HepG2 (cell line): ENCODE measurements around the gene MFSD2A. TPM values are rescaled to one million over a fixed set of nuclear protein-coding genes. Genes with fewer than 3 reads are reported as not detected.
A peak's percentile ranks its signal among the peaks of the same experiment; 100 is the strongest.

Experiments used
- CBFB ChIP-seq: sonication (generic); formaldehyde crosslinking; IDR thresholded peaks from 2 replicates; pipeline ENCODE4 v1.4.0; 2020; ENCODE audit warnings: missing genetic modification reagents
- EHMT2 ChIP-seq: fragments of 200-600 bp; sonication (generic); IDR thresholded peaks from 2 replicates; pipeline ENCODE4 v1.7.0; 2017; ENCODE audit warnings: antibody characterized with exemption, low read depth, low read length, borderline replicate concordance
- HMGA1 ChIP-seq: sonication (generic); formaldehyde crosslinking; conservative IDR thresholded peaks from 2 replicates; pipeline ENCODE4 v1.4.0; 2020; ENCODE audit warnings: missing genetic modification reagents
- HOXA9 ChIP-seq: sonication (generic); formaldehyde crosslinking; IDR thresholded peaks from 2 replicates; pipeline ENCODE4 v1.8.1; 2022; ENCODE audit warnings: missing genetic modification reagents, mild to moderate bottlenecking, moderate library complexity, borderline replicate concordance
- MYC ChIP-seq: sonication (generic); formaldehyde crosslinking; IDR thresholded peaks from 2 replicates; pipeline ENCODE4 v1.9.0; 2021; ENCODE audit warnings: missing genetic modification reagents, borderline replicate concordance
- XBP1 ChIP-seq: sonication (generic); formaldehyde crosslinking; IDR thresholded peaks from 2 replicates; pipeline ENCODE4 v1.5.0; 2020; ENCODE audit warnings: missing genetic modification reagents
- ZFX ChIP-seq: sonication (generic); formaldehyde crosslinking; IDR thresholded peaks from 2 replicates; pipeline ENCODE4 v1.4.0; 2020; ENCODE audit warnings: mild to moderate bottlenecking, low read depth, missing genetic modification reagents, moderate library complexity
- ZNF33B ChIP-seq: sonication (generic); formaldehyde crosslinking; IDR thresholded peaks from 2 replicates; pipeline ENCODE4 v1.5.1; 2020; ENCODE audit warnings: mild to moderate bottlenecking, missing genetic modification reagents
- ZNF44 ChIP-seq: sonication (generic); formaldehyde crosslinking; IDR thresholded peaks from 2 replicates; pipeline ENCODE4 v1.5.1; 2020; ENCODE audit warnings: mild to moderate bottlenecking, missing genetic modification reagents
- ZNF496 ChIP-seq: sonication (generic); formaldehyde crosslinking; IDR thresholded peaks from 2 replicates; pipeline ENCODE4 v1.8.1; 2023; ENCODE audit warnings: mild to moderate bottlenecking, moderate library complexity, missing genetic modification reagents; ENCODE audit not compliant: insufficient replicate concordance
- ZNF556 ChIP-seq: sonication (generic); formaldehyde crosslinking; IDR thresholded peaks from 2 replicates; pipeline ENCODE4 v1.4.0; 2020; ENCODE audit warnings: mild to moderate bottlenecking, missing genetic modification reagents, borderline replicate concordance
- ZNF558 ChIP-seq: sonication (generic); formaldehyde crosslinking; IDR thresholded peaks from 2 replicates; pipeline ENCODE4 v1.9.0; 2022; ENCODE audit warnings: mild to moderate bottlenecking, missing genetic modification reagents, borderline replicate concordance
- ZNF772 ChIP-seq: sonication (generic); formaldehyde crosslinking; IDR thresholded peaks from 2 replicates; pipeline ENCODE4 v1.5.0; 2020; ENCODE audit warnings: mild to moderate bottlenecking, missing genetic modification reagents
- ZNF839 ChIP-seq: sonication (generic); formaldehyde crosslinking; IDR thresholded peaks from 2 replicates; pipeline ENCODE4 v1.4.0; 2020; ENCODE audit warnings: missing genetic modification reagents, mild to moderate bottlenecking, borderline replicate concordance
- ZNF891 ChIP-seq: sonication (generic); formaldehyde crosslinking; IDR thresholded peaks from 2 replicates; pipeline ENCODE4 v1.5.0; 2020; ENCODE audit warnings: mild to moderate bottlenecking, missing genetic modification reagents
- polyA plus RNA-seq, 8 experiments: library from polyadenylated mRNA; depleted of rRNA in 3 of 8; stranded (reverse) in 7 of 8; unstranded in 1 of 8; fragments of >200 nt; fragmentation: Illumina TruSeq in 4 of 8; extraction: Trizol in 4 of 8; gene quantifications; 2 replicates each; pipeline versions ENCODE4 v1.2.1 to v1.2.3, GENCODE V29; 2011 to 2016; ENCODE audit warnings: low read depth in 4 of 8, missing spikeins in 1 of 8, mixed read lengths in 1 of 8; ENCODE audit not compliant: insufficient read depth in 1 of 8
- total RNA-seq, 5 experiments: library from RNA; depleted of rRNA; stranded (reverse); fragments of >200 nt; fragmentation: Illumina TruSeq; extraction: Trizol; gene quantifications; 2 replicates each; pipeline ENCODE4 v1.2.3, GENCODE V29; 2016; ENCODE audit warnings: low read depth in 1 of 5
- TF ChIP-seq, protein P1 (sequence below): sonication (generic); formaldehyde crosslinking; IDR thresholded peaks from 2 replicates; pipeline ENCODE4 v1.5.0; 2020; ENCODE audit warnings: missing genetic modification reagents, mild to moderate bottlenecking, borderline replicate concordance
- TF ChIP-seq, protein P2 (sequence below): sonication (generic); formaldehyde crosslinking; IDR thresholded peaks from 2 replicates; pipeline ENCODE4 v1.5.1; 2020; ENCODE audit warnings: mild to moderate bottlenecking, moderate library complexity, missing genetic modification reagents
- TF ChIP-seq, protein P3 (sequence below): sonication (generic); formaldehyde crosslinking; IDR thresholded peaks from 2 replicates; pipeline ENCODE4 v1.5.1; 2020; ENCODE audit warnings: mild to moderate bottlenecking, missing genetic modification reagents, moderate library complexity
- TF ChIP-seq, protein P4 (sequence below): sonication (generic); formaldehyde crosslinking; IDR thresholded peaks from 2 replicates; pipeline ENCODE4 v1.4.0; 2020; ENCODE audit warnings: missing genetic modification reagents, borderline replicate concordance

MFSD2A gene
- total and polyA plus RNA-seq, 2 of the 13 experiments (the other 11 are each of a cell fraction or from before 2014, with no cell fraction given) = 0.08 TPM; not detected in 1

DNA sequence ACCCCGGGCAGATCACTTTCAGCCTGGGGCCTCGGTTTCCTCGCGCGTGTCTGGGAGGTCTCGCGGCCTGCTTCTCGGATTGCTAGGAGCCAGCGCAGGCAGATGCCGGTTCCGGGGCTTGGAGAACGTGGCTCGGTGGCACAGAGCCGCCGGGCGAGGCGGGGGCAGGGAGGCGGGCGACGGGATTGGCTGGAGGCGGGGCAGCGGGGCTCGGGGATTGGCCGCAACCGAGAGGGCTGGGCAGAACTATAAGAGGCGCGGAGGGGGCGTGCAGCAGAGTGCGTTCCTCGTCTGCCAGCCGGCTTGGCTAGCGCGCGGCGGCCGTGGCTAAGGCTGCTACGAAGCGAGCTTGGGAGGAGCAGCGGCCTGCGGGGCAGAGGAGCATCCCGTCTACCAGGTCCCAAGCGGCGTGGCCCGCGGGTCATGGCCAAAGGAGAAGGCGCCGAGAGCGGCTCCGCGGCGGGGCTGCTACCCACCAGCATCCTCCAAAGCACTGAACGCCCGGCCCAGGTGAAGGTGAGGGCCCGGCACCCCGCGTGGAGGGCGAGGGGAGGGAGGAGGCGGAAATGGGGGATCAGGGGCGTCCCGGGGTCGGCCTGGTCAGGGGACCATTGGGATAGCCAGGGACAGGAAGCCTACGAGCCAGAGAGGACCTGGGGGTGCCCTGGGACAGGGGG, at the start of gene MFSD2A (continued):
- TF ChIP-seq, protein P1, sequence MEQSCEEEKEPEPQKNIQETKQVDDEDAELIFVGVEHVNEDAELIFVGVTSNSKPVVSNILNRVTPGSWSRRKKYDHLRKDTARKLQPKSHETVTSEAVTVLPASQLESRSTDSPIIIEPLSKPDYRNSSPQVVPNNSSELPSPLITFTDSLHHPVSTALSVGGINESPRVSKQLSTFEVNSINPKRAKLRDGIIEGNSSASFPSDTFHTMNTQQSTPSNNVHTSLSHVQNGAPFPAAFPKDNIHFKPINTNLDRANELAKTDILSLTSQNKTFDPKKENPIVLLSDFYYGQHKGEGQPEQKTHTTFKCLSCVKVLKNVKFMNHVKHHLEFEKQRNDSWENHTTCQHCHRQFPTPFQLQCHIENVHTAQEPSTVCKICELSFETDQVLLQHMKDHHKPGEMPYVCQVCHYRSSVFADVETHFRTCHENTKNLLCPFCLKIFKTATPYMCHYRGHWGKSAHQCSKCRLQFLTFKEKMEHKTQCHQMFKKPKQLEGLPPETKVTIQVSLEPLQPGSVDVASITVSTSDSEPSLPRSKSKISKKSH = 0 out of 2 replicates have a peak, but pooled peaks have one; percentile 15
- TF ChIP-seq ZNF891 (CRISPR knock-in tag) (peak; percentile 77), CBFB (CRISPR knock-in tag) (no peak), ZNF556 (no peak), ZNF839 (CRISPR knock-in tag) (no peak), ZFX (CRISPR knock-in tag) (peak; percentile 31; the same call in 1 of the 2 replicates), ZNF772 (peak; percentile 33; the same call in 1 of the 2 replicates), ZNF44 (CRISPR knock-in tag) (no peak), EHMT2 (no peak), MYC (CRISPR knock-in tag) (no peak), ZNF496 (CRISPR knock-in tag) (no peak), HOXA9 (CRISPR knock-in tag) (0 out of 2 replicates have a peak, but pooled peaks have one; percentile 37), HMGA1 (CRISPR knock-in tag) (no peak), ZNF558 (CRISPR knock-in tag) (0 out of 2 replicates have a peak, but pooled peaks have one; percentile 63), XBP1 (CRISPR knock-in tag) (no peak), ZNF33B (CRISPR knock-in tag) (no peak)
- TF ChIP-seq, protein P2, sequence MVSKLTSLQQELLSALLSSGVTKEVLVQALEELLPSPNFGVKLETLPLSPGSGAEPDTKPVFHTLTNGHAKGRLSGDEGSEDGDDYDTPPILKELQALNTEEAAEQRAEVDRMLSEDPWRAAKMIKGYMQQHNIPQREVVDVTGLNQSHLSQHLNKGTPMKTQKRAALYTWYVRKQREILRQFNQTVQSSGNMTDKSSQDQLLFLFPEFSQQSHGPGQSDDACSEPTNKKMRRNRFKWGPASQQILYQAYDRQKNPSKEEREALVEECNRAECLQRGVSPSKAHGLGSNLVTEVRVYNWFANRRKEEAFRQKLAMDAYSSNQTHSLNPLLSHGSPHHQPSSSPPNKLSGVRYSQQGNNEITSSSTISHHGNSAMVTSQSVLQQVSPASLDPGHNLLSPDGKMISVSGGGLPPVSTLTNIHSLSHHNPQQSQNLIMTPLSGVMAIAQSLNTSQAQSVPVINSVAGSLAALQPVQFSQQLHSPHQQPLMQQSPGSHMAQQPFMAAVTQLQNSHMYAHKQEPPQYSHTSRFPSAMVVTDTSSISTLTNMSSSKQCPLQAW (CRISPR knock-in tag) = 0 out of 2 replicates have a peak, but pooled peaks have one; percentile 32
- TF ChIP-seq, protein P3, sequence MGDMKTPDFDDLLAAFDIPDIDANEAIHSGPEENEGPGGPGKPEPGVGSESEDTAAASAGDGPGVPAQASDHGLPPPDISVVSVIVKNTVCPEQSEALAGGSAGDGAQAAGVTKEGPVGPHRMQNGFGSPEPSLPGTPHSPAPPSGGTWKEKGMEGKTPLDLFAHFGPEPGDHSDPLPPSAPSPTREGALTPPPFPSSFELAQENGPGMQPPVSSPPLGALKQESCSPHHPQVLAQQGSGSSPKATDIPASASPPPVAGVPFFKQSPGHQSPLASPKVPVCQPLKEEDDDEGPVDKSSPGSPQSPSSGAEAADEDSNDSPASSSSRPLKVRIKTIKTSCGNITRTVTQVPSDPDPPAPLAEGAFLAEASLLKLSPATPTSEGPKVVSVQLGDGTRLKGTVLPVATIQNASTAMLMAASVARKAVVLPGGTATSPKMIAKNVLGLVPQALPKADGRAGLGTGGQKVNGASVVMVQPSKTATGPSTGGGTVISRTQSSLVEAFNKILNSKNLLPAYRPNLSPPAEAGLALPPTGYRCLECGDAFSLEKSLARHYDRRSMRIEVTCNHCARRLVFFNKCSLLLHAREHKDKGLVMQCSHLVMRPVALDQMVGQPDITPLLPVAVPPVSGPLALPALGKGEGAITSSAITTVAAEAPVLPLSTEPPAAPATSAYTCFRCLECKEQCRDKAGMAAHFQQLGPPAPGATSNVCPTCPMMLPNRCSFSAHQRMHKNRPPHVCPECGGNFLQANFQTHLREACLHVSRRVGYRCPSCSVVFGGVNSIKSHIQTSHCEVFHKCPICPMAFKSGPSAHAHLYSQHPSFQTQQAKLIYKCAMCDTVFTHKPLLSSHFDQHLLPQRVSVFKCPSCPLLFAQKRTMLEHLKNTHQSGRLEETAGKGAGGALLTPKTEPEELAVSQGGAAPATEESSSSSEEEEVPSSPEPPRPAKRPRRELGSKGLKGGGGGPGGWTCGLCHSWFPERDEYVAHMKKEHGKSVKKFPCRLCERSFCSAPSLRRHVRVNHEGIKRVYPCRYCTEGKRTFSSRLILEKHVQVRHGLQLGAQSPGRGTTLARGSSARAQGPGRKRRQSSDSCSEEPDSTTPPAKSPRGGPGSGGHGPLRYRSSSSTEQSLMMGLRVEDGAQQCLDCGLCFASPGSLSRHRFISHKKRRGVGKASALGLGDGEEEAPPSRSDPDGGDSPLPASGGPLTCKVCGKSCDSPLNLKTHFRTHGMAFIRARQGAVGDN (CRISPR knock-in tag) = peak; percentile 88
- TF ChIP-seq, protein P4, sequence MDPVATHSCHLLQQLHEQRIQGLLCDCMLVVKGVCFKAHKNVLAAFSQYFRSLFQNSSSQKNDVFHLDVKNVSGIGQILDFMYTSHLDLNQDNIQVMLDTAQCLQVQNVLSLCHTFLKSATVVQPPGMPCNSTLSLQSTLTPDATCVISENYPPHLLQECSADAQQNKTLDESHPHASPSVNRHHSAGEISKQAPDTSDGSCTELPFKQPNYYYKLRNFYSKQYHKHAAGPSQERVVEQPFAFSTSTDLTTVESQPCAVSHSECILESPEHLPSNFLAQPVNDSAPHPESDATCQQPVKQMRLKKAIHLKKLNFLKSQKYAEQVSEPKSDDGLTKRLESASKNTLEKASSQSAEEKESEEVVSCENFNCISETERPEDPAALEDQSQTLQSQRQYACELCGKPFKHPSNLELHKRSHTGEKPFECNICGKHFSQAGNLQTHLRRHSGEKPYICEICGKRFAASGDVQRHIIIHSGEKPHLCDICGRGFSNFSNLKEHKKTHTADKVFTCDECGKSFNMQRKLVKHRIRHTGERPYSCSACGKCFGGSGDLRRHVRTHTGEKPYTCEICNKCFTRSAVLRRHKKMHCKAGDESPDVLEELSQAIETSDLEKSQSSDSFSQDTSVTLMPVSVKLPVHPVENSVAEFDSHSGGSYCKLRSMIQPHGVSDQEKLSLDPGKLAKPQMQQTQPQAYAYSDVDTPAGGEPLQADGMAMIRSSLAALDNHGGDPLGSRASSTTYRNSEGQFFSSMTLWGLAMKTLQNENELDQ = no peak
